GM19452 (cell line): Measurements from ENCODE around the gene DDIT4.

Source experiments
- ATAC-seq: cut with Tn5 transposase; IDR thresholded peaks from one replicate; pipeline ENCODE4 v1.9.1; 2021; ENCODE audit not compliant: unreplicated experiment

DDIT4 gene

DNA sequence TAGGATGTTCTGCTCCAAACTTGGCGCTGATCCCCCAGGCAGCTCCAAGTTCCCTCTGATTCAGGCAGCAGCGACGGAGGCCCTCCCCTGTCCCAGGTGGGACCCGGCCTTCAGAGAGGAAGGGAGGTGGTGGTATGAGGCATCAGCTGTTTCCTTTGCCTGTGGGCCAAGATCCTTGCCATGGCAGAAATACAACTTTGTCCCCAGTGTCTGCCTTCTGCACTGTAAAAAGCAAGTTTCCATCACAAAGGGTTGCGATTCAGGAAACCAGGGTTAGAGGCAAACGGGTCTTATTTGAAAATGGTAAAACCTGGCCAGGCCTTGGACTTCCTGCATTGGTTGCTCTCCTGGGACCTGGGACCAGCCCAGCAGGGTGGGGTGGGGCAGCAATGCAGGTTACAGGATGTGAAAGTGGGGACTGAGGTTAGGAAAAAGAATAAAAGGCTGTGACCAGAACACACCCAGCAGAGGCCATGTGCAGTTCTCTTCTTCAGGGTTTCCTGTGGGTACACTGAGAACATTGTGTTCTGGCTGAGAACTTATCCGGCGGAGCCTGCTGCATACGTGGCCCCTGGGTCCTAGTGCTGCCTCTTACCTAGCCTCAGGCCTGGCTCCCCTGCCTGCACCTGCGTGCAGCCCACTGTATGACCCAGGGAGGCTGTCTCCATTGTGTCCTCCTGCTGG, 25.1 kb upstream of the DDIT4 start:
- peak; percentile 89 for ATAC-seq

DNA sequence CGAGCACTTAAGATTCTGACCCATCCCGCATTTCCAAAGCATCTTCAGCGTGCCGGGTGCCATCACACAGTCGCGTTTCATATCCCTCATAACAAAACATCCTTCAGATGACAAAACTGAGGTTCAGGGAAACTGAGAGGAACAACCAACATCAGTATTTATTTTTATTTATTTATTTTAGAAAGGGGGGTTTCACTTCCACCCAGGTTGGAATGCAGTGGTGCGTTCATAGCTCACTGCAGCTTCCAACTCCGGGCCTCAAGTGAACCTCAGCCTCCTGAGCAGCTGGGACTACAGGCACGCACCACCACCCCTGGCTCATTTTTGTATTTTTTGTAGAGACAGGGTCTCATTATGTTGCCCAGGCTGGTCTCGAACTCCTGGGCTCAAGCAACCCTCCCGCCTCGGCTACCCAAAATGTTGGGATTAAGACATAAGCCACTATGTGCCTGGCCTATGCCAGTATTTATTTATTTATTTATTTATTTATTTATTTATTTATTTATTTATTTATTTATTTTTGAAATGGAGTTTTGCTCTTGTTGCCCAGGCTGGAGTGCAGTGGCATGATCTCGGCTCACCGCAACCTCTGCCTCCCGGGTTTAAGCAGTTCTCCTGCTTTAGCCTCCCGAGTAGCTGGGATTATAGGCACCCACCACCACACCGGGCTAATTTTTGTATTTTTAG, 24.4 kb upstream of the DDIT4 start:
- ATAC-seq: peak; percentile 12

DNA sequence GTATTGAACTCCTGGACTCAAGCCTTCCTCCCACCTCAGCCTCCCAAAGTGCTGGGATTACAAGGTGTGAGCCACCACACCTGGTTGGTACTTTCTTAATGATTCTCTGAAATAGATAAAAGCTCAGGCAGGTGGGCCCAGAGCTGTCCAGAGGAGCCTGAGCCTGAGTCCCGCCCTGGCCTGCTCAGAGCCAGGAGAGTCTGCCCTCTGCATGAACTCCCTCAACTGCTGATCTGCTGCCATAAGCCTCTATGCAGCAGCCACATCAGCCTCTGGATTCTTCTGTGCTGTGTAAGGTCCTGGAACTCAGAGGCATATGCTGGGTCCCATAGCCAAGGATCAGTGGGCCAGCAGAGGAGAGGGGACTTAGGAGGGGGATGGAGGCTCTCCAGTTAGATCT, 23.1 kb upstream of the DDIT4 start:
- ATAC-seq: no peak

DNA sequence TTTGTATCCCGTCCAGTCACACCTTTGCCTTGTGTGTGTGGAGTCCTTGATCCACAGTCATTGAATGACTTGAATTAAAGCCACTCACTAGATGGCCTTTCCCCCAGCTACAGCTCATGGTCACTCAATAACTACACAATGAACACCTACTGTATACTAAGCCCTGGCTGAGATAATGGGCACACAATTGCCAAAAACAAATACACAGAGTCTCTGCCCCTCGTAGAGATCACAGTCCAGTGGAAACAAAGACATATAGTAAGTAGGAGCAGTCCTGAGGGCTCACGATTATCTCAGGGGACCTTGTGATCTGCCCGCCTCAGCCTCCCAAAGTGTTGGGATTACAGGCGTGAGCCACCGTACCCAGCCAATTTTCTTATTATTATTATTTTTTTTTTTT, 22.1 kb upstream of the DDIT4 start:
- ATAC-seq: no peak

DNA sequence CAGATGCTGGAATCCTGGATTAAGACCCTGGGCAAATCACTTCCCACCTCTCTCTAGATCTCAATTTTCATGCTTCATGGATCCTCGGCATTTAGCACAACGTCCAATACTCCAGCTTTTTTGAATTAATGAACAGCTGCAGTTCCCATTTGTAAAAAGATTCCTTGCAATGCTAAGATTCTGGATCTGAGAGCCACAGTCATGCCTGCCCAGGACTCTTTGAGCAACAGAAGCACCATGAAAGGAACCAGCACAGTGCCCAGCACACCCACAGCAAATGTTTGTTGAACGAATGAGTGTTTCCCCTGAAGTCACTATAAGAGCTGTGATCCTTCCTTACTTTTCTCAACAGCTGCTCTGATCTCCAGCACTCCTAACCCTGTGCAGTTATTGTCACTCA, 20.8 kb upstream of the DDIT4 start:
- ATAC-seq: no peak

DNA sequence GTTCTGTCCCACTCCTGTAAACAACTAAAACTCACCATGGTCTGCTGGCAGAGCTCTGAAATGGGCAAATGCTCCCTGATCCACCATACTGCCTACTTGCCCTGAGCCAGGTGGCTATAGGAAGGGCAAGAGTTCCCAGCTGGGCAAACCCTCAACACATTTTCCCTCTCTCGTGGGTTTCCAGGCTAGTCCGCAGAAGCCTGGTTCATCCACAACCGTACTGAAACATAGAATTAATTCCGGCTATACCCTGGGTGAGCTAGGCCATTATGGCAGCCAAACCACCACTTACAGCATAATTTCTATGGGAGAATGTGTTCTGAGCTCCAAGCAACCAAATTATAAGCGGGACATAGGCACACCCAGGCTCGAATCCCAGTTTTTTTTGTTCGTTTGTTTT, 20.1 kb upstream of the DDIT4 start:
- no peak for ATAC-seq

DNA sequence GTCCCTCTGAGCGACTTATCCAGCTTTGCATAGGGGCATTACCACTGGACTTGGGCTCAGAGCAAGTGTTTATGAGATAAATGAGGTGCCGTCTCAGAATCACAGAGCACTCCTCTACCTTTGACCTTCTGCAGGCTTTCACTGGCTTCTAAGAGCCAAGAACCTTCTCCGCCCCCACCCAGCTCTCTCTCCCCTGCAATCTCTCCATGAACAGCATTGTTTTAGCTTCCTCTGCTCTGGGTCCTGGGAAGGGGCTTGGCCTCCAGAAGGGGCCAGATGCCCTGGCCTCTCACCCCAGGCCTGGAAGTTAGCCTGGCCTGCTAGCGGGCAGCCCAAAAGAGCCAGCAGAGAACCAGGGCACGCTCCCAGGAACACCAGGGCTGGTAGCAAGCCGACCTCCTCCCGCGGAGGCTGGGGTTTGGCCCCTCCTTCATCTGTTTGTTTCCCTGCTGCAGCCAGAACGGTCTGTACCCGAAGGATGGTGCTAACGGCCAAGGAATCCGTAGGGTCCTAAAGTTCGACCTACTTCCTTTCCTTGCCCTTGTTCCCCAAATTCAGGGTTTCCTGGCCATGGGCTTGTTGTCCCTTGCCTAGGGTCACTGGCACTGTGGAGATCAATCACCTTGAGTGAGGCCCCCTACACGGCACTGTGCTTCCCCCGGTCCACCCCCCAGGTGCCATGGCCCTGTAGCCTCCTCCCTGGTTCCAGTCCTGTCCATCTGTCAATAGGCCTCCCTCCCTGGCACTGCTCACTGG, 18.7 kb upstream of the DDIT4 start:
- no peak for ATAC-seq

DNA sequence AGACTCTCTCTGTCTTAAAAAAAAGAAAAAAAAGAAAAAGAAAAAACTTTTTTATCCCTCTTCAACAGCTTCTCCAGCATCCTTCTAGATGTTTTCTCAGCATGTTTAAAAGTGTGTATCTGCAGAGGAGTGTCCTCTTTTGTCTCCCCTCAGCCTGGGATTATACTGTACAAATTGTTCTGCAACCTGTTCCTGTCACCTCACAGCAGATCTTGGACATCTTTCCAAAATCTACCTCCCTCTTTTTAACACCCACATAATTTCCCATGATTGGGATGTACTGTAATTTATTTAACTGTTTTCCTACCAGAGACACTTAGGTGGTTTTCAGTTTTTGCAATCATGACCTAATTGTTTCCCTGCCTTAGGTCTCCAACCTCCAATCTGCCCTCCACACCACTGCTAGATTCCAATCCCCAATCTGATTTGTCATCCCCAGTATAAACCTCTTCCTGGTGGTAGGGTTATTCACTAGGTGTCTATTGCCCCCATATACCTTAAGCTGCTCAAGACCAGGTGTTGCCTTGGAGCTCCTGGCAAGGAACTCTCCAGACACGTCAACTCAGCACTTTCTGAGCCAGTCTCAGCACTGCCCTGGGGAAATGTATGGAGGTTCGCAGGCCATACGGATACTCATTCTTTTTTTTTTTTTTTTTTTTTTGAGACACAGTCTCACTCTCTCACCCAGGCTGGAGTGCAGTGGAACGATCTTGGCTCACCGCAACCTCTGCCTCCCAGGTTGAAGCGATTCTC, 17.6 kb upstream of the DDIT4 start:
- ATAC-seq: no peak

DNA sequence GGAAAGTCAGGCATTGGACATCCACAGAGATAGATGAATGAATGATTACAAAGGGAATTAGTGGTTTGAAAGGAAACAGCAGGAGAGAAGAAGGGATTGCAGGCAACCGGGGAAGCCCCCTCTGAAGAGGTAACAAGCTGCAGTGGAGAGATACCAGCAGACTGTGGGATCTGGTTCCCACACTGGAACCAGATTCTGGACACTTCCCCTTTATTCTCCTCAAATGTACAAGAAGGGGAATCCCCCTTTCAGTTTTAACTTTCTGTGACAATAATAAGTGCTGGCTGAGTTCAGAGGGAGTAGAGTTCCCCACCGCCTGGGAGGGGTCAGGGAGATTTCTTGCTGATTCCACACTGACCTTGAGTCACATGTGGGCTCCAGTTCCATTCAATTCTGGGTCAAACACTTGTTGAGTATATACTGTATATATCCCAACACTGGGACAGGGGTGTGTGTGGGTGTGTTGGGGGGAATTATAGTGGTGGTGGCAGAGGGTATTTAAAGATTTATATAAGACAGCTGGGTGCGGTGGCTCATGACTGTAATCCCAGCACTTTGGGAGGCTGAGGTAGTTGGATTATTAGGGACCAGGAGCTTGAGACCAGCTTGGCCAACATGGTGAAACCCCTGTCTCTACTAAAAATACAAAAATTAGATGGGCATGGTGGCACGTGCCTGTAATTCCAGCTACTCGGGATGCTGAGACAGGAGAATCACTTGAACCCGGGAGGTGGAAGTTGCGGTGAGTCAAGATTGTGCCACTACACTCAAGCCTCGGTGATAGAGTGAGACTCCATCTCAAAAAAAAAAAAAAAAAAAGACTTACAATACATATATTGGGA, 16.5 kb upstream of the DDIT4 start:
- no peak for ATAC-seq

DNA sequence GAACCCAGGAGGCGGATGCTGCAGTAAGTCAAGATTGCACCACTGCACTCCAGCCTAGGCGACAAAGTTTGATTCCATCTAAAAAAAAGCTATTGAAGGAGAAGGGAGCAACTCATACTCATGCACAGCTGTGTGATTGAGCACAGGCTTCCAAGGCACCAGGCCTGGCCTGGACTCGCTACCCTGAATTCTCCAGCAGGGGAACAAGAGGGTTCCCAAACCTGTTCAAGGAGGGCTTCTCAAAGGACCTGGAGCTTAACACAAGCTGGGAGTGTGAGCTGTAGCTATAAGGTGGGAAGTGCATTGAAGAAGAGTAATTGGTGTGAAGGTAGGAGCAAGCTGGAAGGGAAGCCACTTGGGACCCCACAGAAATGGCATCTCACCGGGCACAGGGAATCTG, 15.1 kb upstream of the DDIT4 start:
- ATAC-seq: no peak

DNA sequence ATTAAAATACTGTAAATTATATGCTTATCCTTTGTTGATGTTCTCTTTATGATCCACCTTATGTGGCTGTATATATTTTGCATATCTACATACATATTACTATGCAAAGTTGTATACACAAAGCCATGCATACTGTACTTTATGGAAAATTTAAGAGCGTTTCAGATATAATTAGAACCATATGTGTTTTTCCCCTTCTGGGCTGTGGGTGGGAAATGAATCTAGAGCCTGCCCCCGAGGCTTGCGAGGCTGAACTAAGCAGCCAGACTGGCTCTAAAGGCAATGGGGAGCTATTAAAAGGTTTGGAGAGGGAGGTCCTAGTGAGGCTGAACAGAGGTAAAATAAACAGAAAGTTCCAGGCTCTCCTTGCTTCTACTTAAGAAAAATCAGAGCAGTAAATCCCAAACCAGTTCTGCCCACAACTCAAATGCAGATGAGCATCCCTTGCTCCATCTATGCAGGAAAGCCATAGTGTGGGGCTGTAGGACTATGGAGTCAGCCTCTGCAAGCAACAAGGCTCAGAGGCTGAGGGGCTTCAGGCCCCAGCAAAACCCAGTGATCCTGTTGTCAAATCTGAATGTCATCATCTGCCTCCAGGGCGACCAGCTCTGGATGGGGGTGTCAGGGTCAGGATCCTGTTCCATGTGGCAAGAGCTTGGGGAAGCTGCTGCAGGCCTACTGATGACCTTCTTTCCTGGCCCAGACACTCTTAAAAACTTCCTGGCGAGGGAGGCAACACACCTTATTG, 14.1 kb upstream of the DDIT4 start:
- no peak for ATAC-seq

DNA sequence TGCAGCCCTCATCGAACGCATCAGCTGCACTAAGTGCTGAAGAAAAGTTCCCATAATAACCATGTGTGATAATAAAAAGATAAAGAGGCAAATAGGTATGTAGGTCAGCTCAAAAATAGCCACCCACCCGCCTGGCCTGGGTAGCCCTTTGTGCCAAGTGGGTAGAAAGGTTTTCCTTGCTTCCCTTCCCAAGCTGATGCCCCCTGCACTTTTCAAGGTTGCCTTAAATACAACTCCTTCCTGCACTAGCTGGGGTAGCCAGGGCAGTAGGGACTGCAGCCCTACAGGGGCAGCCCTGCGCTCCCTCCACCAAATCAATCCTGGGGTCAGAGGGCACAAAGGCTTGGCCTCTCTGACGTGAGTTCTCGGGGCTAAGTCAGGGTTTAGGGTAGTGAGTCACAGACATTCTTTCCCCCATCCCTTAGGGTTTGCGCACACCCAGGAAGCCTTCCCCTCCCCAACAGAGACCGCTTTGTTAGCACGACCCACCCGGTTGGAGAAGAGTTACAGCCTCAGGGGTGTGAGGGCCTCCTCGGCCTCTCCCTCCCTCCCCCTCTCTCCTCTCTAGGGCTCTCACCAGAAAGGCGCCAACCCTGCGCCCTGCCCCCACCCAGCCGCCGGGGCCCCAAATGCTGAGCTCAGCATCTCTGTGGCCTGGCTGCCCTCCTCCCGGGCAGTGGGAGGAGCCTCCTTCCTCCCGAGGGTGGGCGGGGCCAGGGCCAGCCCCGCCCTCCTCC, 13.3 kb upstream of the DDIT4 start:
- peak; percentile 60 for ATAC-seq

DNA sequence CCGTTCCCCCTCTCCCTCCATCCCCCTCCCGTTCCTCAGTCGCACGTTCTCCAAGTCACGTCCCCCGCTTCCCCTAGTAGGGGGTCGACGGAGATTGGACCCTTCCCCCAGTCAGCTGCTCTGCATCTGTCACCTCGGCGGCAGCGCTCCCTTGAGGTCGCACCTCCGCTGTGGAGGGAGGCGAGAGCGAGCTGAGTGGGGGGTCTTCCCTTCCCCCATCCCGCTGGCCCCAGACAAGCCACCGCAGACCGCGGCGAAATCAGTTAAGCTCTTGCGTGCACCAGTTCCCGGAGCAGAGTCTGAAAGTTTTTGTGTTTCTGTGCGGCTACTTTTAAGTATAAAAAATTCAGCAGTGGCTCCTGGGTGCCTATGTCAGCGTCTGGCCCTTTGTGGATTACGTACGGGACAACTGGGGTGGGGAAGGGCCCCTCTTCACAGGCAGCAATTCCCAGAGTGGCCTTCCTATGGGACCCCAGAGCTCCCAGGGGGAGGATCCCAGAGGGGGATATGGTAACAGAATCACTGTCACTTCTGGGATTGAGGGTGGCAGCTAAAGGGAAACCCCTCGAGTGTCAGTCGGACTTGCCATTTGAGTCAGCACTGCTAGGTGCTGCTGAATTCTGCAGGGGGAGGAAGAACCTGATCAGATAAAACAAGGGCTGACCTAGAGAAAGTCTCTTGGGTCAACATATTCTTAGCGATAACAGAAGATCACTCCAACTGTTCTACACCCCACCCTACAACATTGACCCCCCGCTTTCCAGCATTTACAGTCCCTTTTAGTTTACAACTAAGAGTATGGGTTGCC, 12.5 kb upstream of the DDIT4 start:
- peak; percentile 51 for ATAC-seq

DNA sequence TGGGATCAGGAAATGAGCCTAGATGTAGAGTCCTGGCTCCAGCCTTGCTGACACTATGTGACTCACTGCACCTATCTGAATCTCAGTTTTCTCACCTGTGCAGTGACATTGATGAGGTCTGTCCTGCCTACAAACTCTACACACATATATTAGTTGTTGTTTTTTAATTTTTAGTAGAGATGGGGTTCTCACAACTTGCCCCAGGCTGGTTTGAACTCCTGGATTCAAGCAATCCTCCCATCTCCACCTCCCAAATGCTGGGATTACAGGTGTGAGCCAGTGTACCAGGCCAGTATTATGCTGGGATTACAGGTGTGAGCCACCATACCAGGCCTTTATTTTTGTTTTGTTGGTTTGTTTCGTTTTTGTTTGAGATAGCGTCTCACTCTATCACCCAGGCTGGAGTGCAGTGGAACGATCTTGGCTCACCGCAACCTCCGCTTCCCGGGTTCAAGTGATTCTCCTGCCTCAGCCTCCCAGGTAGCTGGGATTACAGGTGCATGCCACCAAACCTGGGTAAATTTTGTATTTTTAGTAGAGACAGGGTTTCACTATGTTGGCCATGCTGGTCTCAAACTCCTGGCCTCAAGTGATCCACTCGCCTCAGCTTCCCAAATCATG, 11.8 kb upstream of the DDIT4 start:
- peak; percentile 10 for ATAC-seq

DNA sequence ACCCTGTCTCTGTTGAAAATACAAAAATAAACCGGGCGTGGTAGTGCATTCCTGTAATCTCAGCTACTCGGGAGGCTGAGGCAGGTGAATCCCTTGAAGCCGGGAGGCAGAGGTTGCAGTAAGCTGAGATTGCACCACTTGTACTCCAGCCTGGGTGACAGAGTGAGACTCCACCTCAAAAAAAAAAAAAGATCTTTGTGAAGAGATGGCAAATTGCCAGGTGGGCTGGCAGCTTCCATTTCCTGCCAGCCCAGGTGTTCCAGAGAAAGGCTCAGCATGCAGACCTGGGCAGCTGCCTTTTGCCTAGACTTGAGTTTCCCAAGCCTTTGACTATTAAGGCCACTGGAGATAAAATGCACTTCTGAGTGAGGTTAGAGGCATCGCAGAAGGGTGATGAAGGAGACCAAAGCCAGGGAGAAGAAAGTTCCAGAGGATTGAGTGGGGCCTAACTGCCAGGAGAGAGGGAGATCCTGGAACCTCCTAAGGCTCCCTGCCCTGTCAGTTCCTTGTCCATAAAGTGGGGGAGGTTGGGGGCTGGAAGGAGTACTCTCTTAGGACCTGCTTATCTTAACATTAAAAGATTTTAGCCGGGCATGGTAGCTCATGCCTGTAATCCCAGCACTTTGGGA, 10.0 kb upstream of the DDIT4 start:
- ATAC-seq: no peak

DNA sequence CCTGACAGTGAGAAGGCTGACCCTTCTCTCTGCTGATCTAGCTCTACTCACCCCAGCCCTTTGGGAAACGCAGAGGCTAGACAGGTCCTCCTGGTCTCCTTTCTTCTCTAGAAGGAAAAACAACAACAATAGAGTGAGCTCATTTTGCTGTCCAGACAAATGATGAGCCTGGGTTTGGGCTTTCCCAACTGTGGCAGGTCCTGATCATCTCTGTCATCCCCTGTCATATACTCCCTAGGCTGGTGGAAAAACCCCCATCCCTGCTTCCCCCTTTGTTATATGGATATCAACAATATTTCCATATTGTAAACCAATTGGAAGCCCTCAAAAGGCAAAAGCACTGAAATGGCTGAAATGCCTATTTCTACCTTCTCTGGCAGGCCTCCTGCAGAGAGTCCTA, 9.2 kb upstream of the DDIT4 start:
- no peak for ATAC-seq

DNA sequence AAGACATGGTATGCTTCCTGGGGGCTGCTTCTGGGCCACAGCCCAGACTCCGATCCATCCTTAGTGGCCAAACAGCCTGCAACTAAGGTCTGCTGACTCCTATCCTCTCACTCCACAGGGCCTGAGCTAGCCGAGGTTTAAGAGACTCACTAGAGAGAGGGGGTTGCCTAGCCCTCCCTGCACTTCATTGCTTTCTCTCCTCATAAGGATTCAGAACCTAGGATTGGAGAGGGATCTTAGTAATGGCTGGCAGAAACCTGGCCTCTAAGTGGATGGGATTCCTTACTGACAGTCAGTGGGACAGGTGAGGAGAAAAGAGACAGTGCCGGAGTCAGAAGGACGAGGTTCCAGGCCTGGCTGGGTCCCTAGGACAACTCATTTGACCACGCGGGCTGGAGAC, 8.2 kb upstream of the DDIT4 start:
- no peak for ATAC-seq
